Activated CD8-positive, alpha-beta memory T cell treated with anti-CD3 and anti-CD28 coated beads, Interleukin-2, amount 50 U/mL, for 24 hours (primary cell): Measurements from ENCODE around the gene RNF5.
A peak's percentile ranks its signal among the peaks of the same experiment; 100 is the strongest.
"Not testable (repeated sequence)": the region's sequence is repeated elsewhere in the genome, so short reads cannot be mapped to it uniquely, and the experiment has no call there.

Source experiments
- DNase-seq: peaks from one replicate; pipeline ENCODE4 v3.0.0-alpha.2; 2020; ENCODE audit errors: extremely low read depth

Gene RNF5

GRCh38 chr6:32177788-32178546, at the start of gene RNF5:
Gene RNF5, plus strand, starts transcription at chr6:32178405. Its CDS starts 107 bp downstream, at chr6:32178512.
- peak; percentile 84 for DNase-seq

- DNase-seq, result no peak
Observed at GRCh38 chr6:32128751-32129296, 49.4 kb upstream of the RNF5 start.

GRCh38 chr6:32129297-32130088, 48.7 kb upstream of the RNF5 start:
- no peak for DNase-seq

DNA sequence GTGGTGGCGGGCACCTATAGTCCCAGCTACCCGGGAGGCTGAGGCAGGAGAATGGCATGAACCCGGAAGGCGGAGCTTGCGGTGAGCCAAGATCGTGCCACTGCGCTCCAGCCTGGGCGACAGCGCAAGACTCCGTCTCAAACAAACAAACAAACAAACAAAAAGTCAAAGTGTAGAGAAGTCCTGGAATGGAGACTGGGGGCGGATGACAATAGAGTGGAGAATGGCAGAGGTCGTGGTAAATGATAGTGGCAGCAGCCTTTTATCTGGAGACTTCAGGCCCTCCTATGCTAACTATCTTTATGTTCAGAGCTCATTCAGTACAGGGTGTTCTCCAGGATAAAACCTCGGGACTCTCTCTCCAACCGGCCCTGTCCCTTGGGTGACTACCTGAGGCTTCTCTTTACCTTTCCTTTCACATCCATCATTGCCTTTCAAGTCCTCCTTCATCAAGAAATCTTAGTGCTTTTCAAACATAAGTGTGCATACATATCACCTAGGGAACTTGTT, 46.7 kb upstream of the RNF5 start:
- no peak for DNase-seq

DNA sequence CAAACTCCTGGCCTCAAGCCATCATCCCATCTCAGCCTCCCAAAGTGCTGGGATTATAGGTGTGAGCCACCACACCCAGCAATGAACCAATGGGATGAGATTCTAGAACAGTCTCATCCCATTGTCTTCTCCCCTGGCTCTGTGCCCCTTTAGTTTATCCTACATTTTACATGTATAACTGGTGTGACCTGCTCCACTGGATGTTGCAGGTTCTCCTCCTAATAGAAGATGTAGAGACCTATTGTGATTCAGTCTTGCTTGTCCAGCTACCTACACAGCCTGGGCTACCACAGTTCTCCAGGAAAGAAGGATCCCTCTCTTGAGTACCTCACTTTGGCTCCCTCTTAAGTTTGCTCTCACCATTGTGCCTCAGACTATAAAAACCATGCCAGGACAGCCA, 46.1 kb upstream of the RNF5 start:
- no peak for DNase-seq

DNA sequence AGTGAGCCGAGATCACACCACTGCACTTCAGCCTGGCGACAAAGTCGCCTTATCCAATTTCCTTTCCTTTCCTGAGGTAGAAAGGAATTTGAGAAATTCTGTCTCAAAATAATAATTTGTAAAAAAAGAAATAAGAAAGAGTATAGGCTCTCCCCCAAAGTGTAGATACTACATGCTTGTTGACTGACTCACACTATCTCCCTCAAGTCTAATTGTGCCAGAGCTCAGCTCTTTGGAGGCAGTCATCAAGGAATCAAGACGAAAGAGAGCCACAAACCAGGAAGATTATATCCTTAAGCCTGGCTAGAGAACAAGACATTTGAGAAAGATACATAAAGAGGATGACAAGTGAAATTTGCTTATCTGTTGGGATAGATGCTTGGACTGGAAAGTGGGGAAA, 44.4 kb upstream of the RNF5 start:
- DNase-seq, result no peak

- DNase-seq, result no peak
Observed at GRCh38 chr6:32137454-32137853, 40.8 kb upstream of the RNF5 start.

DNA sequence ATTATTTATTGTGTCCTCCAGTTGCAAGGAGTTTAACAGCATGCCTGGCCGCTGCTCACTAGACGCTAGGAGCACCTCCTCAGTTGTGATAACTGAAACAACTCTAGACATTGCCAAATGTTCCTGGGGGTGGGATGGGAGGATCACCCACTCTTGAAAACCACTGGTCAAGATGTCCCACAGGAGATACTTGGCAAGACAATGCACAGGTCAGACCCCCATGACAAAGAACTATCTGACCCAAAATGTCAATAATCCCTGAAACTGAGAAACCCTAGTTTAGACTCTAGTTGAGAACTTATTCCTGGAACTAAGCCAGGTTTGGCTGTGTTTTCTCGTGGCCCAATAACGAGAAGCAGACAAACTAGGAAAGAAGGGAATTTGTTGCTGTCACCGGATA, 38.6 kb upstream of the RNF5 start:
- DNase-seq, result no peak

- no peak for DNase-seq
Observed at GRCh38 chr6:32140420-32141046, 37.7 kb upstream of the RNF5 start.

GRCh38 chr6:32144238-32144637, 34.0 kb upstream of the RNF5 start:
- DNase-seq, result not testable (repeated sequence)

DNA sequence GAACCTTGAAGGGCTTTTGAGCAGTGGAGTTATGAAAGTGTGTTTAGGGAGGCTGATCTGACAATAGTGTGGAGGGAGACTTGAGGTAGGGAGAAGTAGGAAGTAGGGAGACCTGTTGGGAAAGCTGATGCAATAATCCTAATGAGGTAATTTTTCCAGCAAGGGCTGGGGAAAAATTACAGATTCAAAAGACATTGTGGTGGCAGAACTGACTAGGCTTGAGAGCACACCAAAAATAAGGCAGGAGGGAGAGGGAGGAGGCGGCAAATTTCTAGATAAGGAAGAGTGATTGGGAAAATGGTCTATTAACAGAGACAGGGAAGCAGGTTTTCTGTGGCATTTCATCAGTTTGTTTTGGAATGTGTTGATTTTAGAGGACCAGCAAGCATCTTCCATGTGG, 31.9 kb upstream of the RNF5 start:
- no peak for DNase-seq

DNA sequence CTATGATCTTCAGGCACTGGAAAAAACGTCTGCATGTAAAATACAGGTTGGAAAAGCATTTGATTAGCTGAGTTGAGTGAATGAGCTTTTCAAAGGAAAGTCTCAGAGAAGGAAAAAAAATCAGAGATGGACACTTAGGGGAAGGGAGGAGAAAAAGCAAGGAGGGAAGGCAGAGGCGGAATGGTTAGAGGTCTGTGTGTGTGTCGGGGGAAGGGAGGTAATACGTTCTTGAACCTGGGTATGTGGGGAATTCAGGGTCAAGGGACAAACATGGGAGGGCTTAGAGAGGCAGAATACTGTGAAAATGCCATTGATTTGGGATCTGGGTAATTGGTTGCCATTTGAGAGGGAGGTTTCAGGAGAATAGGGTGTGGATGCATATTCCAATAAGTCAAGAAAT, 31.5 kb upstream of the RNF5 start:
- no peak for DNase-seq

DNA sequence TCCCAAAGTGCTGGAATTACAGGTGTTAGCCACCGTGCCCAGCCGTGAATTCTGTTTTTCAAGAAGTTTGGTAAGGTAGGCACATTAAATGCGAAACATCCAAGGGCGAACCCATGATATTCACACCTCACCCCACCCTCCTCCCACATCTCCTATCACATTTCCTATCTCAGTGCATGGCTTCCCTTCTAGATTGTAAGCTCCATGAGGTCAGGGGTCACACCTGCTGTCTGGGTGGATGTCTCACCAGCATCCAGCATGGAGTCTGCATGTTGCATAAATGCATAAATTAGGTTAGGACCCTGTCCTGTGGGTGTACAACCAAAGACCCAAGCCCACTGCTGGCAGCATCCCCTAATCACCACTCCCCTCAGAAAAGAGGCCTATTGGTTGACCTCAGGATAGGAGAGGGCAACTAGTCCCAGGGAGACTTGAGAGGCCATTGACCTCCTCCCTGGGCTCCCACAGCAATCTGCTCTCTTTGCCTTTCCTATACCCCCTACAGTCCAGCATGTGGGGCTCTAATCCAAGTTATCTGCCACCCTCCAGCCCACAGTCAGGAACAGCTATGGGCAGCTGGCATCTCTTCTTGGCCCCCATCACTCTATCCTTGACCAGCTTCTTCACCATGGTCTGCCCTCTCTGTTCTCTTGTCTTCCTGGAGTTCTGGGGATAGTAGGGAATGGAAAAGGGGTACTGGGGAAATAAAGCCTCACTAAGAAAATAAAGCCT, 30.6 kb upstream of the RNF5 start:
- no peak for DNase-seq

GRCh38 chr6:32148289-32149091, 29.7 kb upstream of the RNF5 start:
- peak; percentile 36 for DNase-seq

DNA sequence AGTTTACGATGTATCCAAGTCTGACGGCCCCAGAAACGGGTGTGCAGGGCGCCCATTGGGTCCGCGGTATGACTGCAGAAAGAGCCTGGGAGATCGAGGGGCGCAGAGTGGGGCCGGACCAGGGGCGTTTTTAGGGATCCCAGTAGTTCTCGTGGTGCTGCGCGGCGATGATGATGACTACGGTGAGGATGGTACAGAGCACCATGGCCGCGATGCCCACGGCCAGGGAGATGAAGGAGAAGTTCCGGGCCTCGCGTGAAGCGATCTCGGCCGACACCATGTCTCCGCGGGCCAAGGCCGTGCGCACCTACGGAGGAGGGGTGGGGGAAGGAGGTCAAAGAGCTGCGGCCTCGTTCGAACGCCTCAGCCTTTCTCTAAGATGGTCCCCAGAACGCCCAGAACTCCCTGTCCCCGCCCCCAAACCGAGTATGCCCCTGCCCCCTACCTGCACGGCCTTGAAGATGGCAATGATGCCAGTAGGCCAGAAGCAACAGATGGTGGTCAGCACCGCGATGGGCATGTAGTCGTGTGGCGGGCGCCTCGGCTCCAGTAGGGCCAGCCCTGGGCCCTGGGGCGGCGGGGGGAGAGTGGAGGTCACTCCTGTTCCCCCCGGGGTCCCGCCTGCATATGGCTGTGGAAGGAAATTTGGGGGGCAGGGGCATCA, 29.0 kb upstream of the RNF5 start:
- DNase-seq, result no peak

GRCh38 chr6:32149932-32150870, 28.0 kb upstream of the RNF5 start:
- DNase-seq, result no peak

GRCh38 chr6:32151181-32151862, 26.9 kb upstream of the RNF5 start:
- no peak for DNase-seq
